ENCODE results near the gene CHST11. TPM values are rescaled to one million over a fixed set of nuclear protein-coding genes. Genes with fewer than 3 reads are reported as not detected.

CHST11 gene
- total and polyA plus RNA-seq, 10 of the 15 experiments (the other 5 are each of a cell fraction or from before 2014, with no cell fraction given): 1.9 to 38.1 (median 17.2) TPM

DNA sequence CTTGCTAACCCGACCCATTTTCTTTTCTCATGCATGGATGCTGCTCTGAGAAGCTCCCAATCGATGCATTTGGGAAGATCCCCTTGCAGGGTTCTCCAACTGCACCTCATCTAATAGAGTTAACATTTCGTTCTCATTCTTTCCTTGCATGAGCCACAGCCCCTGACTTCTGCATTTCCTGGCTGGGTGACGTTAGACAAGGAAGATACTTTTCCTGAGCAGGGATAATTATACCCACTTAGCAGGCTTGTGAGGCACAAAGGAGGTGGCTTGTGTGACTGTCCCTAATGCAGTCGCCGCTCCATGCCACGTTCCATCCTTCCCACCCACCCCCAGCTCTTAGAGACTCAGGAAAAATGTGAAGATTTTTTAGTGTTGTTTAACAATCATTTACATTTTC, 195.1 kb downstream of the CHST11 start:
- Histone ChIP-seq H2AFZ (ENCODE audit: control insufficient read depth, low read depth, low read length) (no peak overlapping the region), H3K9ac (ENCODE audit: control insufficient read depth, insufficient read depth, low read length) (no peak overlapping the region), H3K4me1 (ENCODE audit: control insufficient read depth, insufficient read depth, low read length) (no peaks in the 10 kb centered on the region), H3K79me2 (ENCODE audit: control insufficient read depth, insufficient read depth, low read length) (peaks cover 2% of the 10 kb centered on the region), H3K27me3 (replicated peaks in 1 of 2; ENCODE audit: control insufficient read depth in 2 of 2, insufficient read depth in 2 of 2, low read length in 1 of 2) (no peaks in the 10 kb centered on the region), H3K9me3 (replicated peaks; ENCODE audit: control insufficient read depth, insufficient read depth, low read length) (no peaks in the 10 kb centered on the region), H3K4me3 (no peak overlapping the region), H4K20me1 (ENCODE audit: control insufficient read depth, insufficient read depth) (0 out of 2 replicates have a peak, but pooled peaks cover 2% of the 10 kb centered on the region), H3K4me2 (ENCODE audit: control insufficient read depth, insufficient read depth) (no peak overlapping the region), H3K27ac (ENCODE audit: control insufficient read depth, insufficient read depth) (no peak overlapping the region), H3K36me3 (ENCODE audit: control insufficient read depth in 2 of 2, insufficient read depth in 2 of 2, low read length in 1 of 2) (peaks cover 9% of the 10 kb centered on the region in 2 experiments; a peak in 3 of 4 replicates)
- no TSS peak for BruUV-seq (replicated peaks)
- ChIA-PET RAD21 (ENCODE audit: unreplicated experiment) (interaction anchor here (1.5 kb wide), 1 partner anchor 196 kb away, joined by 4 read pairs; the partner anchor contains the start of gene CHST11), SMC1A (ENCODE audit: uncharacterized antibody, unreplicated experiment) (interaction anchor here (1.0 to 1.4 kb wide), 3 partner anchors 8 to 43 kb away, joined by 3 to 6 read pairs (median 3); no protein-coding TSS in a partner anchor), POLR2A (interaction anchor here (0.7 to 1.2 kb wide), 3 partner anchors 11 to 278 kb away, joined by 3 to 4 read pairs (median 3); no protein-coding TSS in a partner anchor), CTCF (interaction anchor here (1.0 to 1.4 kb wide), 4 partner anchors 8 to 42 kb away, joined by 3 to 5 read pairs (median 4); no protein-coding TSS in a partner anchor)
- ATAC-seq: no peak
- 92% methylated on average over 7 of the region's 7 CpGs for WGBS (ENCODE audit: insufficient coverage, insufficient replicate concordance, low lambda C conversion rate, missing lambda C conversion rate)
- in situ Hi-C loops (cut with MboI): no loop called here
- intact Hi-C loops (cut with micrococcal nuclease; ENCODE audit: unreplicated experiment): loop anchor here (5.0 kb wide), 1 partner anchor 70 kb away; no protein-coding TSS in a partner anchor
- DNase-seq (ENCODE audit: low read depth, low spot score): no peak
- no peak for FAIRE-seq
- TF ChIP-seq FOS (IDR thresholded peaks at IDR 0.05; ENCODE audit: borderline replicate concordance, extremely low read depth, insufficient read length) (no peak), SREBF1 (IDR thresholded peaks at IDR 0.05; ENCODE audit: low read length) (no peak), SREBF2 (IDR thresholded peaks at IDR 0.05; ENCODE audit: low read length) (no peak), IRF4 (IDR thresholded peaks at IDR 0.05; ENCODE audit: low read depth, low read length) (no peak), NRF1 (conservative IDR thresholded peaks at IDR 0.05; ENCODE audit: low read depth, low read length) (no peak), POLR2AphosphoS2 (IDR thresholded peaks at IDR 0.05; ENCODE audit: low read depth, low read length) (no peak), SMC3 (IDR thresholded peaks at IDR 0.05; ENCODE audit: borderline replicate concordance, low read length) (no peak), MTA3 (IDR thresholded peaks at IDR 0.05; ENCODE audit: borderline replicate concordance, low read length) (no peak), NFYB (IDR thresholded peaks at IDR 0.05; ENCODE audit: insufficient read depth, low read depth, low read length) (no peak), POLR2AphosphoS5 (IDR thresholded peaks at IDR 0.05; ENCODE audit: low read length) (no peak), RELA (IDR thresholded peaks at IDR 0.05; ENCODE audit: borderline replicate concordance, partially characterized antibody) (no peak)
- TF ChIP-seq, protein P1, sequence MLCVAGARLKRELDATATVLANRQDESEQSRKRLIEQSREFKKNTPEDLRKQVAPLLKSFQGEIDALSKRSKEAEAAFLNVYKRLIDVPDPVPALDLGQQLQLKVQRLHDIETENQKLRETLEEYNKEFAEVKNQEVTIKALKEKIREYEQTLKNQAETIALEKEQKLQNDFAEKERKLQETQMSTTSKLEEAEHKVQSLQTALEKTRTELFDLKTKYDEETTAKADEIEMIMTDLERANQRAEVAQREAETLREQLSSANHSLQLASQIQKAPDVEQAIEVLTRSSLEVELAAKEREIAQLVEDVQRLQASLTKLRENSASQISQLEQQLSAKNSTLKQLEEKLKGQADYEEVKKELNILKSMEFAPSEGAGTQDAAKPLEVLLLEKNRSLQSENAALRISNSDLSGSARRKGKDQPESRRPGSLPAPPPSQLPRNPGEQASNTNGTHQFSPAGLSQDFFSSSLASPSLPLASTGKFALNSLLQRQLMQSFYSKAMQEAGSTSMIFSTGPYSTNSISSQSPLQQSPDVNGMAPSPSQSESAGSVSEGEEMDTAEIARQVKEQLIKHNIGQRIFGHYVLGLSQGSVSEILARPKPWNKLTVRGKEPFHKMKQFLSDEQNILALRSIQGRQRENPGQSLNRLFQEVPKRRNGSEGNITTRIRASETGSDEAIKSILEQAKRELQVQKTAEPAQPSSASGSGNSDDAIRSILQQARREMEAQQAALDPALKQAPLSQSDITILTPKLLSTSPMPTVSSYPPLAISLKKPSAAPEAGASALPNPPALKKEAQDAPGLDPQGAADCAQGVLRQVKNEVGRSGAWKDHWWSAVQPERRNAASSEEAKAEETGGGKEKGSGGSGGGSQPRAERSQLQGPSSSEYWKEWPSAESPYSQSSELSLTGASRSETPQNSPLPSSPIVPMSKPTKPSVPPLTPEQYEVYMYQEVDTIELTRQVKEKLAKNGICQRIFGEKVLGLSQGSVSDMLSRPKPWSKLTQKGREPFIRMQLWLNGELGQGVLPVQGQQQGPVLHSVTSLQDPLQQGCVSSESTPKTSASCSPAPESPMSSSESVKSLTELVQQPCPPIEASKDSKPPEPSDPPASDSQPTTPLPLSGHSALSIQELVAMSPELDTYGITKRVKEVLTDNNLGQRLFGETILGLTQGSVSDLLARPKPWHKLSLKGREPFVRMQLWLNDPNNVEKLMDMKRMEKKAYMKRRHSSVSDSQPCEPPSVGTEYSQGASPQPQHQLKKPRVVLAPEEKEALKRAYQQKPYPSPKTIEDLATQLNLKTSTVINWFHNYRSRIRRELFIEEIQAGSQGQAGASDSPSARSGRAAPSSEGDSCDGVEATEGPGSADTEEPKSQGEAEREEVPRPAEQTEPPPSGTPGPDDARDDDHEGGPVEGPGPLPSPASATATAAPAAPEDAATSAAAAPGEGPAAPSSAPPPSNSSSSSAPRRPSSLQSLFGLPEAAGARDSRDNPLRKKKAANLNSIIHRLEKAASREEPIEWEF (IDR thresholded peaks at IDR 0.05; ENCODE audit: insufficient replicate concordance, low read depth, low read length): no peak
- TF ChIP-seq, protein P2, sequence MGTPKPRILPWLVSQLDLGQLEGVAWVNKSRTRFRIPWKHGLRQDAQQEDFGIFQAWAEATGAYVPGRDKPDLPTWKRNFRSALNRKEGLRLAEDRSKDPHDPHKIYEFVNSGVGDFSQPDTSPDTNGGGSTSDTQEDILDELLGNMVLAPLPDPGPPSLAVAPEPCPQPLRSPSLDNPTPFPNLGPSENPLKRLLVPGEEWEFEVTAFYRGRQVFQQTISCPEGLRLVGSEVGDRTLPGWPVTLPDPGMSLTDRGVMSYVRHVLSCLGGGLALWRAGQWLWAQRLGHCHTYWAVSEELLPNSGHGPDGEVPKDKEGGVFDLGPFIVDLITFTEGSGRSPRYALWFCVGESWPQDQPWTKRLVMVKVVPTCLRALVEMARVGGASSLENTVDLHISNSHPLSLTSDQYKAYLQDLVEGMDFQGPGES (IDR thresholded peaks at IDR 0.05): no peak
- TF ChIP-seq, protein P3, sequence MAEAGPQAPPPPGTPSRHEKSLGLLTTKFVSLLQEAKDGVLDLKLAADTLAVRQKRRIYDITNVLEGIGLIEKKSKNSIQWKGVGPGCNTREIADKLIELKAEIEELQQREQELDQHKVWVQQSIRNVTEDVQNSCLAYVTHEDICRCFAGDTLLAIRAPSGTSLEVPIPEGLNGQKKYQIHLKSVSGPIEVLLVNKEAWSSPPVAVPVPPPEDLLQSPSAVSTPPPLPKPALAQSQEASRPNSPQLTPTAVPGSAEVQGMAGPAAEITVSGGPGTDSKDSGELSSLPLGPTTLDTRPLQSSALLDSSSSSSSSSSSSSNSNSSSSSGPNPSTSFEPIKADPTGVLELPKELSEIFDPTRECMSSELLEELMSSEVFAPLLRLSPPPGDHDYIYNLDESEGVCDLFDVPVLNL (IDR thresholded peaks at IDR 0.05; ENCODE audit: low read depth, low read length): no peak
